Adipose tissue (tissue), 3 donors: Measurements from ENCODE around the gene AFF2. TPM values are rescaled to one million over a fixed set of nuclear protein-coding genes. Genes with fewer than 3 reads are reported as not detected.

Experiments
- H3K27ac ChIP-seq: one replicate; pipeline ENCODE4 v1.5.1; 2013; ENCODE audit warnings: low read depth, low read length
- WGBS, 3 donors: extraction: QIAGEN DNeasy Blood & Tissue Kit; methylation state at CpG; one replicate each; pipeline ENCODE4 v1.1.7; 2013; 5-methylcytosine and 5-hydroxymethylcytosine counted together
- polyA plus RNA-seq, 3 donors: library from polyadenylated mRNA; stranded (reverse); fragments of 200-250 nt; gene quantifications; one replicate each; pipeline ENCODE4 v1.2.3, GENCODE V29; 2013
- donor health status: healthy with polysubstance abuse.
- donor health status: Bipolar disorder and iron deficiency.
- donor health status: healthy.

The AFF2 gene
- polyA plus RNA-seq, 3 donors, result 0.13 to 2.5 (median 2.0) TPM

DNA sequence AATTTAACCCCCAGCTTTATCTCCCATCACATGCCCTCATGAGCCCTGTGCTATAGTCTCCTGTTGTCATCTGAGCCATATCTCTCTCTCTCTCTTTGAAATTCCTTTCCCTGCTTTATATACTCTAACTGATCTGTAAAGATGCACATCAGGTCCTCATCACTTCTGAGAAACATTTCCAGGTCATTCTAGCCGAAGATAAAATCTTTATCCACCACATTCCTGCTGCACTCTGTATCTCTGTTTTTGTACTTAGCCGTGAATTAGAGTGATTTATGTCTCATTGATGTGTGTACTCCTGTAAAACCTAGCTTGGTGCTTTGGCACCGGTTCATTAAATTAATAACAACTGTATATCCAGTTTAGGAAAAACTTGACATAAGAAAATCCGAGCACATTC, 113.2 kb downstream of the AFF2 start:
- no peak overlapping the region for H3K27ac ChIP-seq
- 36 to 54% (median 49%) methylated on average over 4 of the region's 4 CpGs for WGBS, 3 donors

DNA sequence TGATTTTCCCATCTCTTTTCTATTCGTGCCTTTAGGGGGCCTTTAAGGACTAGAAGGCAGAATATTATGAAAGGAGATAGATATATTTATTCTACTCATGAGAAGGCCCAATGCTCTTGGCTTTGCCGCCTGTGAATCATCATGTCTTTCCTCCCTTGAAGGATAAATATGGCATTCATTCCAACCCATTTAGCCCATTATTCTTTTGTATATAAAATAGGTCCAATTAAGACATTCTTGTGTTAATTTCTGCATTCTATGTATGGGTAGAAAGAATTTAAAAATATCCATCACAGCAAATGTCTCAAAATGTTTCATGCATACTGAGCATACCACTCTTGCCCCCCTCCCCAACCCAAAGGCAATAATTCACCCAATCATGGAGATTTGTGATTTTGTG, 115.1 kb downstream of the AFF2 start:
- 62 to 86% (median 76%) methylated on average over 2 of the region's 2 CpGs for WGBS, 3 donors
- no peak overlapping the region for H3K27ac ChIP-seq

DNA sequence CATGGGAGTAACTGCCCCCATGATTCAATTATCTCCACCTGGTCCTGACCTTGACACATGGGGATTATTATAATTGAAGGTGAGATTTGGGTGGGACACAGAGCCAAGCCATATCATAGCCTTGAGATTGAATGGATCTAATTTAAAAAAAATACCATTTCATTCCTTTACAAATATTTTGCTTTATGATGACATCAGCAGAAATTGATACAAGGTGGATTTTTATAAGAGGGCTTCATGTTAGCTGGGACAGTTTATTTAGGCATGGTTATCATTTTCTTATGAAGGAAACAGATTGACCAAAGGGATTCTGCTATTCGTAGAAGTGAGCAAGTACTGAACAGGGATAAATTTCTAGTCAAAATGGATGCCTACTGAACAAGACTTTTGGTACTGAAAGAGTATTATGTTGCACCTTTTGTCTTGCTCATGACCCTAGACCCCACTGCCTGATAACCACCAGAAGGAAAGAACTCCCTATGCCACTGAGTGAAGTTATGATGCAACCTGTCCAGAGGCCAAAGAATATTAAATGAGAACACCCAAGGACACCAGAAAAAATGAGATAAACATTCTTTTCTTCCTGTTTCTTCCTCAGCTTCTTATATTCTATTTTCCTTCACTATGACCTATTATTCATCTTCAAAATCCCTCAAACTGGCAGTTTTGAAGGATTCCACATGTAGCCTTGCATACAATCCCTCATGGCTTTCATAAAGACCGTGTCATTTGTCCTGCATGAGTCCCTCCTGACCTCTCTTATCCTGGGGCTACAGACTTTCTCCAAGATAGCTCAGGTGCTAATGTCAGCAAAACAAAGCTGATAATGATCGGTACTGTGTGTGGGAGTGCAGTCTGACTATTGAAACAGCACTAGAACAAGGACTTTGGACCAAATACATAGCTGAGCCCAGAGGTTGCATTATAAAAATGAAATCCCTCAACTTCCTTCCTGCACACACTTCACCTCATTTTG, 118.3 kb downstream of the AFF2 start:
- 38 to 70% (median 58%) methylated on average over 3 of the region's 3 CpGs for WGBS, 3 donors

DNA sequence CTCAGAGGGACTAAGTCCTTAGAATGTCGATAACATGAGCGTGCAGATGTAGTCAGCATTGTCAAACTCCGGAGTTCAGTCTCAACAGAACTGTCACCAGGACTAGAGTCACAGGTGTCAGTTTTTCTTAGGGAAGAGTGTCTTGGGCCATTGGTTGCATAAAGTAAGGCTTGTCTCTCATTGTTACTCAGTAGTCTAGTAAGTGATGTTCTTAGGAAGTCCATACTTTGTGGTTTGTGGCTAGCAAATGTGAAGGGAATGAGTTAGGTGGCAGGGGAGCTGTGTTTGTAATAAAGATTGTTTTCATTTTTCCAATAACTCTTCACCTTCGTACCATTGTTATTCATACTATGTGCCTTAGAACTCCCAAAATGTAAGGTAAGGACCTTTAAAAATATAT, 119.6 kb downstream of the AFF2 start:
- H3K27ac ChIP-seq, result no peak overlapping the region
- WGBS, 3 donors, result 79 to 93% (median 81%) methylated on average over 4 of the region's 4 CpGs

More for the DNA sequence above, 118.3 kb downstream of the AFF2 start:
- no peak overlapping the region for H3K27ac ChIP-seq

DNA sequence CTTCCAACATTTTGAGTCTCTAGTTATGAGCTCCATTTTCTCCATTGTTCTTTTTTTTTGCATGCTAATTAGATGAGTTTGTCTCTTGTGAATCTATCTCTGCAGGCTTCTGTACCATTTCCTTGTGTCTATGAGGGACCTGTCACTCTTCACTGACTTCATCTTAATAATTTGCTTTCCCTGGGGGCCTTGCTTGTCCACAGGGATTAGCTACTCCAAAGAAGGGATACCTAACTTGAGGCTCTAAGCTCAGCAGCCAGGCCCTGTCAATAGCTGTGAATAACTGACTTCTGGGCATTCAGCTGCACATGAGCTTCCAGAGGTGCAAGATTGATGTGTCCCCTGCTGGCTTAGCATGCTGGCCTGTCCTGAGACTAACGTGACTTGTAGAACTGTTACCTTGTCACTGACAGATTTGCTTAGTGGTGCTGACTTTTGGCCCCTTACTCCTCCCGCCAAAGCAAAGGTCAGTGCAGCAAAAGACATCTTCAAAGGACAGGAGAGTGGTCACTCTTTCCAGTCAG, 124.6 kb downstream of the AFF2 start:
- 47 to 71% (median 56%) methylated on average over 2 of the region's 2 CpGs for WGBS, 3 donors

DNA sequence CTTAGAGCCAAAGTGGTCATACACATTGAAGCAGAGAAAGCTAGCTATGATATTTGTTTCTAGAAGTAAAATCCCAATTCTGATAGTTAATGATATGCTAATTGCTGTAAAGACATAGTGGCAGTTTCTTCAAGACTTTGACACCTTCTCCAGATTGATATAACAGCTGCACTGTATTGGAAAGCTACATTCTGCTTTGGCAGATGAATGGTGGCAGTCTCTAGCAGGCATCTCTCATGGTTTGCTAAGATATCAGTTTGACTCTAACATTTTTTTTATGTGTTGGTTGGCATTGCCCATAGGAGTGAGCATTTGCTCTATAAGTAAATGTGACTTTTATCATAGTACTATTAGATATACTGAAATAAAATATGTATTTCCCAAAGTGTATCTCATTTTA, 128.2 kb downstream of the AFF2 start:
- no peak overlapping the region for H3K27ac ChIP-seq

More for the DNA sequence above, 124.6 kb downstream of the AFF2 start:
- H3K27ac ChIP-seq, result no peak overlapping the region

DNA sequence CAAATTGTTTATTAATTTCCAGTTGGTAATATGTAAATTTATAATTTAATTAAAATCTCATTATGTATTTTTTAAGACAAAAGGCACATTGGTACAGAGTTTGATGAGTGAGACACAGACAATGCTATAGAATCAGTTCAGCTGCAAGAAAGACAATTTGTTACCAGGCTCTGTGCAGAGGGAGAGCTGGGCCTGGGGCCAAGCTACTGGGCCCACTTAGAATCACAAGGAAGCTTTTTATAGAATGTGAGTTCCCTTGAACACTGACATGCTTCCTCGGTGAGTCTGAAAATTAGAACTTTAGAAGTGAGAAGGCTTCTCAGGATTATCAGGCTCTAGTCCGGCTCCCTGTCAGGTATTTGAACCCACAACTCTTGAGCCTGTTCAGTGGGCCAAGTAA, 129.0 kb downstream of the AFF2 start:
- H3K27ac ChIP-seq, result no peak overlapping the region
- WGBS, 3 donors, result 70 to 80% (median 70%) methylated on average over 2 of the region's 2 CpGs

DNA sequence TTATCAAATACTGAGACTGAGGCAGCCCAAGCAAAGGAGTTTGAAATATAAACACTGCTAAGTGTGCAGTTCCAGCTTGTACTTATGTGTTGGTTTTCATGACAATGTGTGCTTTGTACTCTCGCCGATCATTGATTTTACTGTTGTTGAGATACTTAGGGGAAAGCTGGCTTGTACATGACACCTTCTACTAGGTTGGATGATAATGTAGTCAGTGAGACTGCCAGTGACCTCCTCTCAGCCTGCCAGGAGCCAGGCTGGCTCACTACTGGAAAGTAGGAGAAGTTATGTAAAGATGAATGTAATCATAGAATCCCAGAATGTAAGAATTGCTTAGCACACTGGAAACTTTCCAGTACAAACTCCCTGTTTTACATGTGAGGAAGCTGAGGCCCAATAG, 132.0 kb downstream of the AFF2 start:
- 43 to 79% (median 78%) methylated on average over 2 of the region's 2 CpGs for WGBS, 3 donors
- no peak overlapping the region for H3K27ac ChIP-seq

DNA sequence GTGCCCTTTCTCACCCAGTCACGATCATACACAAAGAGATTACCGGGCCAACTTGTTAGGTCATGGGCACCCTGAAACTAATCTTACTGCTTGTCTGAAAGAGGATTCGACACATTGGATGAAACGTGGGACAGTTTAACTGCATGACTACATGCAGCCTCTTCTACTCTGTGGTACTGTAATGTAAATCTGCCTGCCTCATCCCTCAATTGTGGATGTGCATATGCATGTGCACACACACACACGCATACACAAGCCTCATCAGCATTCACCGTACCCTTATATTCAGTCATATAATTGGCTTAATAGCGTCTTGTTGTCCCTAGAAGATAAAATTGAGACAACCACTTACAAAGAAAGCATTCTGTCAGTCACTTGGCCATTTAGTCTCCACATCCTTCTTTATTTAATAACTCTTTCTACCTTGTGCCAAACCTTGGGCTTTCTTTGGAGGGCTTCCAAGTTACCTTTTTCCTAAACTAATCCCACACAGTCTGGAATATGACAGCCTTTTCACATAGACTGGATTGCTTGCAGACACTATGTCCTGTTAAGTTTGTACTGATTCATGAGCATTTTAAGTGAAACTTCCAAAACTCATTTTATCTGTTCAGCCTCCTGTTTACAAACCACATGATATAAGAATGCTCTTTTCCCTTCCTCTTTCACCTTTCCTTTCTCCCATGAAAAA, 132.9 kb downstream of the AFF2 start:
- no peak overlapping the region for H3K27ac ChIP-seq
- WGBS, 3 donors, result 68 to 89% (median 80%) methylated on average over 7 of the region's 7 CpGs

DNA sequence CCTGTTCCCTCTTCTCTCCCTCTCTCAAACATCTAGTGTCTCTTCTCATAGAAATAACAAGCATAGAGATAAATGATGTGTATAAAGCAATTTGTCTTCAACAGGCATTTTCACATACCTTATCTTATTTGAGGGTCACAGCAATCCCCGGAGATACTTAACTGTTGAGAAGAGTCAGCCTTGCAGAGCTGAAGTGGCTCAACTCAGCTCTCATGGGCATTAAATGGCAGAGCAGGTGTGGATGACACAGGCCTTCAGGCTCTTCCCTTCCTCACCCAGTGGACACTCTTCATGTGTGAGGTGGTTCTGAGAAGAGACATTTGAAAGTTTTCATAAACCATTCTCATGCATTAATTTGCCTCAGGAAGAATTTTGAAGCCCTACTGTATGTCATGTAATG, 134.2 kb downstream of the AFF2 start:
- no peak overlapping the region for H3K27ac ChIP-seq
- 25 to 90% (median 89%) methylated on average over 1 of the region's 1 CpG for WGBS, 3 donors

DNA sequence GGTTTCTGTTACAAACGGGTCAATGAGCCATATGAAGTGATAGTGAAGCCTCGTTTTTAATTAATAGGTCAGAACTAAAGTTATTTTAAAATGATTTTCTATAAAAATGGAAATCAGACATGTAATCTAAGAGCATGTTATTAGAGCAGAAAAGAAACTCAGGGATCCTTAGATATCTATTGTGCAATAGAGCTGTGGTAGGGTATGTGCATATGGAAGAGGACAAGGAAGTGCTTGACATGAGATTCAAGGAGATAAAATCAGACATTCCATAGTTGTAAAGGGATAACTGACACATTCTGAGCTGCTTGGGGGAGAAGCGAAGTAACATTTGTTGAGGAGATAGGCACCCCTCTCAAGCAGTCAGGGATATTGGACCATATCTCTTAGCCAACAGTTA, 143.0 kb downstream of the AFF2 start:
- 53 to 86% (median 61%) methylated on average over 3 of the region's 3 CpGs for WGBS, 3 donors
- H3K27ac ChIP-seq, result no peak overlapping the region

DNA sequence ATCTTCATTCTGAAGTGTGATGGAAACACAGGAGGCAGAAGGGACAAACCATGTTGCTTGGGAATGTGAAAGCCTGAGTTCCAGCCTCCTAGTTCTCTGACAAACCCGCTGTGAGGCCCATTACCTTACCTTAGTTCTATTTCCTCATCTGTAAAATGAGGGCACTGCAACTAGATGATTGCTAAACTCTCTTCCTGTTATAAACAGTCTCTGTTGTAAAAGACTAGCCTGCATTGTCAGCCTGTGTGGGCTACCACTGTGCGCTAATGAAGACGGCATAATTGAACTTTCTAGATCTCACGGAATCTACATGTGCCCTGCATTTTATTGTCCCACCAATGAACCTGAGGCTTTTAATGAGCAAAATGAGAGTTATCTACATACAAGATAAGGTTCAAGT, 147.2 kb downstream of the AFF2 start:
- no peak overlapping the region for H3K27ac ChIP-seq
- WGBS, 3 donors, result 47 to 92% (median 67%) methylated on average over 4 of the region's 4 CpGs

DNA sequence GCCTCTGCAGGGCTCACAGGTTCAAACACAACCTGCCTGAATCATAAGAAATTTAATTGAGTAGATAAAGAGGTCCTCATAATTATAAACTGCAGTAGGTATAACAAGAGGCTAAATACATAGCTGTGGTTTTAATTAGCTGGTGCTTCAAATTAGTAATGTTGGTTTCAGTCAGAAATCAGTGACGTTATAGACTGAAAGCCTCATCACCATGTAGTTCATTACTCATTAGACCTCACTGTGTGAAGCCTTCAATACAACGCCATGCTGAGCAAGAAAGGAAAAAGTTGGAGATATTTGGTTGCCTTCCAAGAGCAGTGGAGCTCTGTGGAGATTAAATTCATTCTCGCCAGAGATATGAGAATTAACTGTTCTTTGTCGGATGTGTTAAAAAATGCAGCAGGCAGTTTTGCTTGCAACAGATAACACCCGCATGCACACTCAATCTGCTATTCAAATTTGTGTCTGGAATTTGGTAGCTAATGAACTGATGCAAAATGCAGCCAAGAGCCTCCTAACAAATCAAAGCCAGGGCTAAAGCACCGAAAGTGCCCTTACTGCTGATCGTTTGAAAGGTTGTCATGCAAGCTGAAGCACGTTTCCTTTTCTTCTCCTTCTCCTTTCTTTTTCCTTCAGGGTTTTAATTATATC, 148.9 kb downstream of the AFF2 start:
- H3K27ac ChIP-seq, result no peak overlapping the region
- WGBS, 3 donors, result 54 to 58% (median 56%) methylated on average over 8 of the region's 8 CpGs

DNA sequence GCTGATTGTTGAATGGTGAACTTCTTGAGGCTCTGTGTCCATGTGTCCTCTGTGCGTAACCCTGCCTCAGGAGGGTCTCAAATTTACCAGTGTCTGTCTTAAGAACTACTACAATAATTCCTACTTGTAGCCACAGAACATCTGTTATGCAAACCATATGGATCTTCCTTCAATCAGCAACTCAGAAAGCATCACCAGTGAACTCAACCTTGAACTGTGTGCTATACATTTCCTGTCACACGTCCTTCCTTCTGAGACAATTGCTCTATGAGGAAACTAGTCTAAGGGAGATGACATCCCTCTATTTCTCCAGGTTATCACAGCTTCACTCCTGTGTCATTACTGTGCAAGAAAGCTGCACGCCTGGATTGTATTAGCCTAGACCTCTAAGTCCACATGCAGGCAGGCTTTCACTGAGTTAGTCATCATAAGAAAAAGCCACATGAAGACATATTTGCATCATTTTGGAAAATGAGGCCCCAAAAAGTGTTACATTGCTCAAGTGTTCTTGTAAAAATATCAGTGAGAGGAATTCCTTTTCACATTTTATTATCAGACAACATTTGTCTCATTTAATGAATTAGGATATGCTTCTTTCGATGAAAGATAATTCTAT, 157.8 kb downstream of the AFF2 start:
- WGBS, 3 donors, result 61 to 72% (median 63%) methylated on average over 4 of the region's 4 CpGs
- no peak overlapping the region for H3K27ac ChIP-seq

DNA sequence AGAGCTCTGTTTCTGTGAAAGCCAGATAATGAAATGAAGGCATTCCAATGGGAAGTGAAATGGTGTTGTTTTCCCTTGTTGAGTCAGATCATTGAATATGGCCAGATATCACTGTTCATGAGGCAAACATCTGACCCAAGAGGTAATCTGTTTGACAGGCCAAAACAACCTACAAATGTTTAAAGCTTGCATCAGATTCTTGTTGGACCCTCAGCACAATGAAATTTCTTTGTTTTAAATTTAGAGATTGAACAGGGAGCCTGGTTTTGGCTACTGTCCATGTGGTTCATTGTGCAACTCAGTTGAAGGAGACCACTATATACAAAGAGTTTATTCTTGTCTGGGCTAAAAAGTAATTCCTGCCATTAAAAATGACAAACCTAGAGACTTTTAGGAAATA, 159.1 kb downstream of the AFF2 start:
- no peak overlapping the region for H3K27ac ChIP-seq

DNA sequence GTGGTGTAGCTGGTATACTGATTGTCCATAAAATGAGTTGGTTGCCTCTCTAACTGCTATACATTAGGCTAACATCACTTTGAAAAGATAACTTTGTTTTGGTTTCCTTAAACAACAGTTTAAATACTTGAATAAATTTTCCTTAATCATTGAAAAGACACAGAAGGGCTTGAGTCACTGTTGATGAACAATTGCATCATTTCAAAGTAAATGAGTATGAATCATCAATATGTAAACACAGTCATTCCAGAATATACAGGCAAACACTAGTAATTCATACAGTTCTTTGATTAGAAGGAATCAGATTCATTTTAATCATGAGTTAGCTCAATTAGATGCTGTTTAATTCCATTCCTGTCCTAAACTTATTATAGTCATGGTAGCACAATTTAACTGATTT, 160.6 kb downstream of the AFF2 start:
- no peak overlapping the region for H3K27ac ChIP-seq

DNA sequence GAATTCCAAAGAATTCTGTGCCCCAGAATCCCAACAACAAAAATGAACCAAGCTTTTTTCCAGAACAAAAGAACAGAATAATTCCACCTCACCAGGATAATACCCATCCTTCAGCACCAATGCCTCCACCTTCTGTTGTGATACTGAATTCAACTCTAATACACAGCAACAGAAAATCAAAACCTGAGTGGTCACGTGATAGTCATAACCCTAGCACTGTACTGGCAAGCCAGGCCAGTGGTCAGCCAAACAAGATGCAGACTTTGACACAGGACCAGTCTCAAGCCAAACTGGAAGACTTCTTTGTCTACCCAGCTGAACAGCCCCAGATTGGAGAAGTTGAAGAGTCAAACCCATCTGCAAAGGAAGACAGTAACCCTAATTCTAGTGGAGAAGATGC, 161.6 kb downstream of the AFF2 start:
- no peak overlapping the region for H3K27ac ChIP-seq
- 58 to 90% (median 59%) methylated on average over 1 of the region's 1 CpG for WGBS, 3 donors

DNA sequence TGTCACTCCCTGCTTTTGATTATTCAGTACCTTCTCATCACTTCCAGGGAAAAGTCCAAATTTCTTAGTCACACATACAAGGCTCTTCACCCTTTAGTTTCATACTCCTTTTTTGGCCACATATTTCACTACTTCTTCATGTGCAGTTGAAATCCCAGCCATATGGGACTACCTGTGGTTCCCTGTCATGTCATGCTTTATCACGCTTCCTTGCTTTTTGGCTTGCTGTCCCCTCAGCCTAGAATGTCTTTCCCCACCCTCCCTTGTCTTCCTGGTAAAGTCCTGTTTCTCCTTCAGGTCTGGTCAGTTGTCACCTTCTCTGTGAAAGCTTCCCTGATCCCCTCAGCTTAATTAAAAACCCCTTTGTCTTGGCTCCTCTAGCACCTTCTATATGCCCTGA, 163.8 kb downstream of the AFF2 start:
- WGBS, 3 donors, result 79 to 100% (median 92%) methylated on average over 1 of the region's 1 CpG
- no peak overlapping the region for H3K27ac ChIP-seq

DNA sequence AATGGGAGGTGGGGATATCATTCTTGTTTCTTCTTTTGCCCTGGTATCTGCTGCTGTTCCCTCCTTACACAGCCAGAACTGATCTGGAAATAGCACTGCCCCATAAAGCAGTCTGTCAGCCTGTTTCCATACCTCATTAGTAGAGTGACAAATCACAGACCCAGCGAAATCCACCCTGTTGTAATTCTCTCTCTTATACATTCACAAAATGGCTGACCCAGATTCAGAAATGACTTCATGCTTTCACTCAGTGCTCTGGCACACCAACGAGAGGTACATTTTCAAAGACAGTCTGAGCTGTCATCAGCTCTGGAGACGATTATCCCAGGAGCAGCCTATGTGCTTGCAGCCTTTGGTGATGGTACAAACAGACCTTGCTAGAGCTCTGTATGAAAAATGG, 164.6 kb downstream of the AFF2 start:
- no peak overlapping the region for H3K27ac ChIP-seq
- 53 to 78% (median 72%) methylated on average over 3 of the region's 3 CpGs for whole genome bisulfite sequencing, 3 donors
